H1 (cell line): ENCODE measurements around the gene DNMT3L. TPM values are rescaled to one million over a fixed set of nuclear protein-coding genes. Genes with fewer than 3 reads are reported as not detected.

ENCODE experiments used
- CTCF ChIA-PET: fragments of 300-600 bp; sonication (Branson Sonifier 250); formaldehyde crosslinking; loops from one replicate; lab custom pipeline; 2021; ENCODE audit not compliant: partially characterized antibody; lab: Charles Lee
- POLR2A ChIA-PET: fragments of 300-600 bp; sonication (Branson Sonifier 250); formaldehyde crosslinking; loops from one replicate; lab custom pipeline; 2021; ENCODE audit warnings: inconsistent platforms; ENCODE audit not compliant: partially characterized antibody; lab: Charles Lee
- DNase-seq, 2 experiments: peaks; one replicate each; pipeline versions ENCODE4 v3.0.0 to v3.0.0-alpha.2; 2010 to 2022; ENCODE audit warnings: low spot score in 2 of 2, low read depth in 1 of 2, mixed read lengths in 1 of 2
- FAIRE-seq: peaks from 2 replicates; lab custom pipeline; 2011; peaks lifted over from hg19 to GRCh38; lab: Jason Lieb, UNC
- H2AFZ ChIP-seq: 2 replicates; pipeline ENCODE4 v1.8.1; 2012; ENCODE audit warnings: low read length, inconsistent platforms
- H2AK5ac ChIP-seq: 2 replicates; pipeline ENCODE4 v1.6.1; 2013; ENCODE audit warnings: low read depth, low read length
- H2BK120ac ChIP-seq: replicated peaks from 2 replicates; pipeline ENCODE3; 2013; ENCODE audit warnings: low read depth, low read length, inconsistent platforms
- H2BK12ac ChIP-seq: 2 replicates; pipeline ENCODE4 v1.6.1; 2013; ENCODE audit warnings: low read depth, low read length
- H2BK15ac ChIP-seq: 2 replicates; pipeline ENCODE4 v1.6.1; 2013; ENCODE audit warnings: low read length
- H2BK20ac ChIP-seq: 2 replicates; pipeline ENCODE4 v1.6.1; 2013; ENCODE audit warnings: low read length
- H2BK5ac ChIP-seq: 2 replicates; pipeline ENCODE4 v1.6.1; 2013; ENCODE audit warnings: low read depth, low read length
- H3K14ac ChIP-seq: 2 replicates; pipeline ENCODE4 v1.6.1; 2013; ENCODE audit warnings: inconsistent platforms; ENCODE audit not compliant: insufficient read length
- H3K18ac ChIP-seq: 2 replicates; pipeline ENCODE4 v1.6.1; 2013; ENCODE audit warnings: low read length; ENCODE audit errors: extremely low read depth
- H3K23ac ChIP-seq: 2 replicates; pipeline ENCODE4 v1.6.1; 2013; ENCODE audit warnings: inconsistent platforms; ENCODE audit not compliant: insufficient read length
- H3K23me2 ChIP-seq: 2 replicates; pipeline ENCODE4 v1.6.1; 2013; ENCODE audit warnings: low read depth, low read length
- H3K27ac ChIP-seq: 2 replicates; pipeline ENCODE4 v1.6.1; 2011; ENCODE audit warnings: low read depth, low read length, inconsistent platforms
- H3K27me3 ChIP-seq, 4 experiments: replicated peaks in 1 of 4; 1 replicate in 1 of 4; 2 replicates in 3 of 4; pipeline versions ENCODE4 v1.6.1 to v1.8.1; 2011 to 2013; ENCODE audit warnings: low read length in 3 of 4, mild to moderate bottlenecking in 3 of 4, inconsistent platforms in 2 of 4, mixed read lengths in 2 of 4, moderate library complexity in 1 of 4; ENCODE audit not compliant: control insufficient read depth in 3 of 4, insufficient read depth in 3 of 4; ENCODE audit errors: extremely low read depth in 1 of 4
- H3K36me3 ChIP-seq, 4 experiments: 2 replicates each; pipeline versions ENCODE4 v1.6.1 to v1.8.1; 2011 to 2013; ENCODE audit warnings: mild to moderate bottlenecking in 4 of 4, low read length in 3 of 4, moderate library complexity in 2 of 4, control low read depth in 1 of 4, inconsistent platforms in 1 of 4; ENCODE audit not compliant: insufficient read depth in 4 of 4, control insufficient read depth in 2 of 4
- H3K4ac ChIP-seq: replicated peaks from 2 replicates; pipeline ENCODE3; 2013; ENCODE audit warnings: low read length, low read depth, mixed read lengths, inconsistent platforms; ENCODE audit not compliant: insufficient read length
- H3K4me1 ChIP-seq, 4 experiments: replicated peaks in 1 of 4; 1 replicate in 1 of 4; 2 replicates in 3 of 4; pipeline versions ENCODE4 v1.6.1 to v1.8.1; 2011 to 2013; ENCODE audit warnings: low read length in 3 of 4, inconsistent platforms in 2 of 4, mixed read lengths in 1 of 4; ENCODE audit not compliant: insufficient read depth in 4 of 4, control insufficient read depth in 3 of 4
- H3K4me2 ChIP-seq, 2 experiments: 2 replicates each; pipeline versions ENCODE4 v1.6.1 to v1.8.1; 2011 to 2013; ENCODE audit warnings: low read depth in 2 of 2, low read length in 2 of 2, control low read depth in 1 of 2, inconsistent platforms in 1 of 2, mild to moderate bottlenecking in 1 of 2; ENCODE audit not compliant: insufficient read depth in 1 of 2
- H3K4me3 ChIP-seq, 4 experiments: fragments of 200-600, 300-600 bp in 1 of 4; sonication (generic), shearing (Covaris generic), sonication (Bioruptor Twin) in 1 of 4; 2 replicates each; pipeline versions ENCODE4 v1.5.1 to v1.8.1; 2011 to 2016; ENCODE audit warnings: low read length in 4 of 4, low read depth in 3 of 4, control low read depth in 2 of 4, inconsistent platforms in 2 of 4, mild to moderate bottlenecking in 2 of 4, mixed read lengths in 1 of 4, moderate library complexity in 1 of 4; ENCODE audit not compliant: insufficient read depth in 2 of 4; ENCODE audit errors: extremely low read depth in 1 of 4
- H3K56ac ChIP-seq: replicated peaks from 2 replicates; pipeline ENCODE3; 2013; ENCODE audit warnings: low read depth, mild to moderate bottlenecking, mixed read lengths, low read length, inconsistent platforms; ENCODE audit not compliant: insufficient read length
- H3K79me1 ChIP-seq: 2 replicates; pipeline ENCODE4 v1.6.1; 2013; ENCODE audit warnings: low read depth, low read length, control low read depth
- H3K79me2 ChIP-seq, 2 experiments: 2 replicates each; pipeline versions ENCODE4 v1.6.1 to v1.8.1; 2012 to 2013; ENCODE audit warnings: low read length in 2 of 2, mild to moderate bottlenecking in 2 of 2, inconsistent platforms in 1 of 2; ENCODE audit not compliant: insufficient read depth in 2 of 2, control insufficient read depth in 1 of 2
- H3K9ac ChIP-seq, 4 experiments: replicated peaks in 1 of 4; 1 replicate in 1 of 4; 2 replicates in 3 of 4; pipeline versions ENCODE4 v1.6.1 to v1.8.1; 2011 to 2013; ENCODE audit warnings: low read depth in 3 of 4, low read length in 3 of 4, control low read depth in 2 of 4, mild to moderate bottlenecking in 2 of 4, moderate library complexity in 2 of 4, inconsistent platforms in 1 of 4; ENCODE audit errors: extremely low read depth in 1 of 4
- H3K9me3 ChIP-seq, 2 experiments: 2 replicates each; pipeline versions ENCODE4 v1.6.1 to v1.8.1; 2012 to 2013; ENCODE audit warnings: mild to moderate bottlenecking in 2 of 2, moderate library complexity in 2 of 2, control low read depth in 1 of 2, inconsistent platforms in 1 of 2, low read depth in 1 of 2, low read length in 1 of 2, mixed read lengths in 1 of 2; ENCODE audit not compliant: insufficient read depth in 2 of 2
- H4K20me1 ChIP-seq, 2 experiments: replicated peaks in 1 of 2; 2 replicates each; pipeline versions ENCODE3 to v1.8.1; 2011 to 2013; ENCODE audit warnings: inconsistent platforms in 2 of 2, low read length in 2 of 2, mild to moderate bottlenecking in 1 of 2; ENCODE audit not compliant: insufficient read depth in 2 of 2, control insufficient read depth in 1 of 2
- H4K5ac ChIP-seq: 2 replicates; pipeline ENCODE4 v1.6.1; 2013; ENCODE audit warnings: low read length, low read depth, mixed read lengths, inconsistent platforms; ENCODE audit not compliant: insufficient read length
- H4K8ac ChIP-seq: 2 replicates; pipeline ENCODE4 v1.8.0; 2013; ENCODE audit warnings: mild to moderate bottlenecking, moderate library complexity, low read length, inconsistent platforms; ENCODE audit not compliant: insufficient read depth; ENCODE audit errors: extremely low read depth
- H4K91ac ChIP-seq: replicated peaks from 2 replicates; pipeline ENCODE3; 2013; ENCODE audit warnings: low read length, mixed read lengths, inconsistent platforms; ENCODE audit not compliant: insufficient read length
- BCL11A ChIP-seq, 2 experiments: IDR thresholded peaks; one replicate each; pipeline ENCODE4 v1.6.1; 2011; ENCODE audit warnings: low read depth in 2 of 2, low read length in 2 of 2, mild to moderate bottlenecking in 2 of 2
- EP300 ChIP-seq, 2 experiments: IDR thresholded peaks; 1 replicate in 1 of 2; 2 replicates in 1 of 2; pipeline ENCODE4 v1.6.1; 2011 to 2012; ENCODE audit warnings: low read depth in 2 of 2, low read length in 2 of 2, mild to moderate bottlenecking in 2 of 2, borderline replicate concordance in 1 of 2, inconsistent platforms in 1 of 2, moderate library complexity in 1 of 2
- FOSL1 ChIP-seq: IDR thresholded peaks from 2 replicates; pipeline ENCODE4 v1.6.1; 2011; ENCODE audit warnings: mild to moderate bottlenecking, low read depth, low read length, moderate library complexity; ENCODE audit not compliant: insufficient read depth
- KDM1A ChIP-seq: fragments of 200-600, 300-600 bp; sonication (generic); IDR thresholded peaks from 2 replicates; pipeline ENCODE4 v1.7.1; 2016; ENCODE audit warnings: mild to moderate bottlenecking, low read length, borderline replicate concordance
- NANOG ChIP-seq: IDR thresholded peaks from 2 replicates; pipeline ENCODE4 v1.6.1; 2011; ENCODE audit warnings: low read length, low read depth, mild to moderate bottlenecking, inconsistent platforms; ENCODE audit not compliant: insufficient read depth, poor library complexity, severe bottlenecking
- NRF1 ChIP-seq: IDR thresholded peaks from 2 replicates; pipeline ENCODE4 v1.6.1; 2011; ENCODE audit warnings: mild to moderate bottlenecking, low read depth, low read length, improper control_type of control experiment
- PHF8 ChIP-seq: fragments of 200-600 bp; sonication (generic); conservative IDR thresholded peaks from 2 replicates; pipeline ENCODE4 v1.7.1; 2012; ENCODE audit warnings: low read depth, mild to moderate bottlenecking, inconsistent platforms, low read length, moderate library complexity
- RNF2 ChIP-seq: fragments of 200-900, 300-1000 bp; sonication (generic); IDR thresholded peaks from 2 replicates; pipeline ENCODE4 v1.7.1; 2016; ENCODE audit warnings: borderline replicate concordance, low read depth, mild to moderate bottlenecking, antibody characterized with exemption, low read length; ENCODE audit not compliant: poor library complexity, severe bottlenecking; ENCODE audit errors: missing control alignments
- SIN3A ChIP-seq, 2 experiments: IDR thresholded peaks in 1 of 2; conservative IDR thresholded peaks in 1 of 2; 2 replicates each; pipeline ENCODE4 v1.6.1; 2011 to 2012; ENCODE audit warnings: low read length in 2 of 2, improper control_type of control experiment in 1 of 2, low read depth in 1 of 2, mild to moderate bottlenecking in 1 of 2
- USF2 ChIP-seq: IDR thresholded peaks from 2 replicates; pipeline ENCODE4 v1.6.1; 2011; ENCODE audit warnings: low read length, improper control_type of control experiment
- WGBS, 2 experiments: shearing (Covaris generic) in 1 of 2; methylation state at CpG; one replicate each; pipeline versions ENCODE4 v1.1.6 to v1.1.7; 2013 to 2015; ENCODE audit warnings: low lambda C conversion rate in 2 of 2, mixed read lengths in 2 of 2, inconsistent platforms in 1 of 2, low coverage in 1 of 2, missing lambda C conversion rate in 1 of 2; ENCODE audit not compliant: insufficient replicate concordance in 2 of 2, insufficient coverage in 1 of 2, insufficient read length in 1 of 2; ENCODE audit errors: extremely low coverage in 1 of 2, missing lambda C conversion rate in 1 of 2; 5-methylcytosine and 5-hydroxymethylcytosine counted together
- polyA plus RNA-seq, 7 experiments: library from polyadenylated mRNA; depleted of rRNA in 3 of 7; stranded (reverse) in 5 of 7; unstranded in 2 of 7; fragments of >200 nt in 5 of 7; fragments of 200-250 nt in 2 of 7; gene quantifications; 1 replicate in 5 of 7; 2 replicates in 1 of 7; 4 replicates in 1 of 7; pipeline versions ENCODE4 v1.2.1 to v1.2.3, GENCODE V29; 2011 to 2013; ENCODE audit warnings: missing spikeins in 2 of 7, mixed read lengths in 2 of 7
- total RNA-seq: library from RNA; stranded (reverse); fragmentation: NEBNext Ultra II Directional; extraction: Animal tissue kit (Norgen Biotek cat#: 25700); gene quantifications from 2 replicates; pipeline ENCODE4 v1.2.1, GENCODE V29; 2021

Gene DNMT3L
- total and polyA plus RNA-seq, 2 of the 8 experiments (the other 6 are each of a cell fraction or from before 2014, with no cell fraction given), result 0.06 TPM; not detected in 1

- FAIRE-seq (no peak), DNase-seq (no peak)
- Histone ChIP-seq H3K79me1 (peaks cover 6% of the 10 kb centered on the region; the same call in 1 of the 2 replicates), H3K27me3 (no peaks in the 10 kb centered on the region), H3K79me2 (peaks cover 0 to 6% of the 10 kb centered on the region in 2 experiments; a peak in 1 of 4 replicates), H3K23ac (no peak overlapping the region), H3K9ac (no peak overlapping the region), H3K36me3 (peaks cover 0 to 4% (median 0%) of the 10 kb centered on the region in 4 experiments; a peak in 1 of 8 replicates), H3K4me3 (no peak overlapping the region), H3K14ac (no peak overlapping the region), H2AK5ac (no peak overlapping the region), H2BK15ac (no peak overlapping the region), H3K4me1 (peaks cover 0 to 11% (median 3%) of the 10 kb centered on the region in 4 experiments; a peak in 5 of 7 replicates), H2AFZ (no peak overlapping the region), H3K18ac (no peak overlapping the region), H3K4me2 (no peak overlapping the region), H2BK5ac (no peak overlapping the region), H2BK12ac (no peak overlapping the region), H3K56ac (no peak overlapping the region), H4K20me1 (peaks cover 9 to 15% of the 10 kb centered on the region in 2 experiments), H3K27ac (no peak overlapping the region), H4K91ac (no peak overlapping the region), H4K8ac (no peak overlapping the region; the same call in 1 of the 2 replicates), H2BK120ac (no peak overlapping the region), H3K9me3 (no peaks in the 10 kb centered on the region), H3K4ac (no peak overlapping the region), H2BK20ac (no peak overlapping the region), H3K23me2 (peaks cover 2% of the 10 kb centered on the region; the same call in 1 of the 2 replicates), H4K5ac (no peak overlapping the region)
- ChIA-PET CTCF (interaction anchor here (1.3 to 2.2 kb wide), 3 partner anchors 14 to 205 kb away, joined by 3 to 6 read pairs (median 5); no protein-coding TSS in a partner anchor), POLR2A (no interaction called here)
- 88% methylated on average over 9 of the region's 9 CpGs; no CpG with 5 or more reads in 1 of the 2 experiments for WGBS, 2 experiments
- TF ChIP-seq RNF2 (no peak), KDM1A (no peak), PHF8 (no peak), SIN3A (conservative IDR thresholded peaks at IDR 0.05 in 1 of 2, IDR thresholded peaks at IDR 0.05 in 1 of 2; ENCODE audit: low read depth in 1 of 2, low read length in 2 of 2) (no peak), NRF1 (no peak), BCL11A (IDR thresholded peaks at IDR 0.05; ENCODE audit: low read depth in 2 of 2, low read length in 2 of 2) (no peak), FOSL1 (no peak), EP300 (IDR thresholded peaks at IDR 0.05; ENCODE audit: borderline replicate concordance in 1 of 2, low read depth in 2 of 2, low read length in 2 of 2) (no peak), NANOG (no peak), USF2 (no peak)
These were observed 44.0 kb upstream of the DNMT3L start for GRCh38 chr21:44305691-44306090.
